Right forelimb (tissue), 1 donor: ENCODE results near the gene MAD1L1.
A peak's percentile ranks its signal among the peaks of the same experiment; 100 is the strongest.

ENCODE experiments used
- DNase-seq: peaks from one replicate; pipeline ENCODE4 v3.0.0-alpha.2; 2018

The MAD1L1 gene

DNA sequence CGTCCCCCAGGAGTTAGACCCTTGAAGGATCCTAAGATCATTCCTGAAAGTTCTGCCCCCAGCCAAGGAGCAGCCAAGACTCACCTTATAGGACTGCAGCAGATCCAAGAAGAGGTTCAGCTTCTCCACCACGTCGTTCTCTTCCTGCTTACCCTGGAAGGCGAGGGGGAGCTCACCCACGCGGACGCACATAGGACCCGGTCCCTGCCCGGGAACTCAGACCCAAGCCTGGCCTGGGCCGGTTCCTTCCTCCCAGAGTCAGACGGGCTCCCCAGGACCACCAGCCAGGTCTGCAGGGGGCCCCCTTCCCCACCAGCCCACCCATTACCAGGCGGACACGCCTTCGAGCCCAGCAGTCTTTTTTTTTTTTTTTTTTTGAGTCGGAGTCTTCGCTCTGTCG, 24.9 kb upstream of the MAD1L1 start:
- DNase-seq: no peak

DNA sequence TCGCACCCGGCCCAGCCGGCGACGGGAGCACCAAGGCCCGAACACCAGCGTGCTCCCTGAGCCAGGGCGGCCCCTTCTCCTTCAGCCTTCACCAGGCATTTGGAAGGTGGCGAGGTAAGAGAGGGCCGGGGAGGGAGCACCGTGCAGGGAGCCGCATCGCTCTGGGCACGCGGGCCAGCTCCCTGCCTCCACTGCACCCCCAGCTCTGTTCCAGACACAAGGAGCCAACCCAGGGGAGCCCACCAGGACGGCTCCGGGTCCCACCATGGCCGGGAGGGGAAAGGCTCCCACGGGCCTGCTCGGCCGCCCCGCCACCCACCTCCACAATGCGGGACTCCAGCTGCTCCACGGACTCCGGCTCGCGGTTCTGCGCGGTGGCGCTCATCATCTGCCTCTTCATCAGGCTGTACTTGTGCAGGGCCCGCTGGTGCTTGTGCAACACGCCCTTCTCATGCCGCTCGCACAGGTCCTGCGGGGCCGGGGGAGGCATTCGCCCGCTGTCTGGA, 24.4 kb upstream of the MAD1L1 start:
- DNase-seq: no peak

DNA sequence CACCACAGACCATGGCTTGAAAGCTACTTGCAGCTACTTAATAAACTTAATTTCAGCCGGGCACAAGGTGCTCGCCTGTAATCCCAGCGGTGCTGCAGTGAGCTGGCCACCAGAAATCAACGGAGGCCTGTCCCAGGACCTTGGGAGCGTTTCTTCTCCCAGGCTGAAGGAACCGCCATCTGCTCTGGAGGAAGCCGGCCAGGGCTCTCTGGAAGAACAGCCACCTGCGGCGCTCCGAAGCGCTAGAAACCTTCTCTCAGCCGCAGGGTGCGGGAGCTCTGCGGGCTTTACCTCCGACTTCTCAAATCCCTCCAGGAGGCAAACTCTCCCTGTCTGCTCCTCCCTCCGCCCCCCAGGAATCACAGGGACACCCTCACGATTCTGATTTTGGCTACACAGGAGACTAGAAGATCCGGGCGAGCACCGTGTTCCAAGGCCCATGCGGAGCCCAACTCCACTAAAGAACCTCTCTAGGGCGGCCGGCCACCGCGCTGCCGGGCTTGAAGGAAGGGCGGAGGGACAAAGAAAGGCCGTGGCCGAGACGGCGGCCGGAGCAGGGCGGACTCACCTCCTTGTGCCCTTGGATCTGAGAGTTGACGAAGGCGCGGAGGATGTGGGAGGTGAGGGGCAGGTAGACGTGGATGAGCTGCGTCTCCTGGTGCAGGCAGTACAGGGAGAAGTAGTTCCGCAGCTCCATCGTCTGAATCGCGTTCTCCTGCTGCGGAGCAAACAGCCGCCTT, 23.7 kb upstream of the MAD1L1 start:
- no peak for DNase-seq

DNA sequence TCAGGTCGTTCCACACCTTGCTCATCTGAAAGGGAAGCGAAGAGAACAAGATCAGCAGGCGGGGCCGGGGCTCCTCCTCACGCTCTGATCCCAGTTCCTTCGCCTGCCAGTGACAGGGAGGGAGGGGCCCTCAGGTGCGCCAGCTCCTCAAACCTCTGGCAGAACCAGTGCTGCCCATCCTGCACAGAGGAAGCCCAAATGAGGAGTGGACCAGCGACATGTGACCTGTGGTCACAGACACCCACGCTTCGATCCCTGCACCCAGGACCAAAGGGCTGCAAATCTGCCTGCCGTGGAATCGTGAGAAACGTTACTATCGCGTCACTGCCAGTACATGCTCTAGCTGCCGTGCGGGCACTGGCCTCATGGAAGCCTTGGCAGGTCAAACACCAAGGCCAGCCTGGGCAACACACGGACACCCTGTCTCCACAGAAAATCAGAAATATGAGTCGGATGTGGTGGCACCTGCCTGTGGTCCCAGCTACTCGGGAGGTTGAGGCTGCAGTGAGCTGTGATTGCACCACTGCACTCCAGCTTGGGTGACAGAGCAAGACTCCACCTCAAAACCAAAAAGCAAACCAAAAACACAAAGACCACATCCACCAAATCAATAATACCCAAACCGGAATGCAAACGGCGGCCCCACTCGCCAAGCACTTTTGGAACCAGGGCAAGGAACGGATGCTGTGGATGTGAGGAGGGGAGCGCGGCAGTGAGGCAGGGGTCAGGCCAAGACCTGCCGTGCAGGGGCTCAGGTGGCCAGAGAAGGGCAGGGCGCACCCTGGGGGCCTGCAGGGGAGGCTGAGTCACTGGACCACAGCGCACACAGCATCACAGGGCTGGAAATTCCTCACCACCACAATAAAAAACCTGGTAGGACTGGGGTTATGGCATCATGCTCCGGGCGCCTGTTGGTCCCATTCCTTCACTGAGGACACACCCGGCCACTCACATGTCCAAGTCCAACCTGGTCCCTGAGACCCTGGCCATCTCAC, 22.7 kb upstream of the MAD1L1 start:
- no peak for DNase-seq

DNA sequence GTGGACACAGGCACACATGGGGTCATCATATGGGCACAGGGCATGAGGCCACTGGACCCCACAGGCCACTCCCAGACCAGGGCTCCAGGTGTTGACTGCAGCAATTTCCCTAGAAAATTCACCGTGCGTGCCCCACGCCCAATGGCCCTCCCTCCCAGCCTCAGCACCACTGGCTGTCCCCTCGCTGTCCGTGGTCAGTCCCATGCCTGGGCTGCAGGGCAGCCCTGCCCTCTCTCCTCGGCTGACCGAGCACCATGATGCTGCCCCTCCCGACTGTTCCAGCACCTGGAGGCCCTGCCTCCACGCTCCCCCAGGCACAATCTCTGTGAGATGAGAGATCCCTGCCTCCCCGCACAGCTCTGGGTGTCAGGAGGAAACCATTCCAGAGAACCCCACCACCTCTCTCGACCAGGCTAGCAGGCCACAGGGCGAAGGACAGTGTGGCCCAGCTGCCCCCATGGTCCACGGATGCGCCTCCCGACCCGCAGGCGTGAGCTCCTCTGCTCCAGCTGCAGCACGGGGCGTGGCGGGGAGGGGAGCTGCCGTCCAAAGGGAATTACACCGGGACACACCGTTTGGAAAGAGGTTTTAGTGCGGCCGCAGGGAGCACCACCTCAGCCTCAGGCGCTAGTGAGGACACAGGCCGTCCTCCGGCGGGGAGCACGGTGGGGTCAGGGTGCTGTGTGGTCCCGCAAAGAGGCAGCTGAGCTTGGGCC, 21.8 kb upstream of the MAD1L1 start:
- DNase-seq: no peak

DNA sequence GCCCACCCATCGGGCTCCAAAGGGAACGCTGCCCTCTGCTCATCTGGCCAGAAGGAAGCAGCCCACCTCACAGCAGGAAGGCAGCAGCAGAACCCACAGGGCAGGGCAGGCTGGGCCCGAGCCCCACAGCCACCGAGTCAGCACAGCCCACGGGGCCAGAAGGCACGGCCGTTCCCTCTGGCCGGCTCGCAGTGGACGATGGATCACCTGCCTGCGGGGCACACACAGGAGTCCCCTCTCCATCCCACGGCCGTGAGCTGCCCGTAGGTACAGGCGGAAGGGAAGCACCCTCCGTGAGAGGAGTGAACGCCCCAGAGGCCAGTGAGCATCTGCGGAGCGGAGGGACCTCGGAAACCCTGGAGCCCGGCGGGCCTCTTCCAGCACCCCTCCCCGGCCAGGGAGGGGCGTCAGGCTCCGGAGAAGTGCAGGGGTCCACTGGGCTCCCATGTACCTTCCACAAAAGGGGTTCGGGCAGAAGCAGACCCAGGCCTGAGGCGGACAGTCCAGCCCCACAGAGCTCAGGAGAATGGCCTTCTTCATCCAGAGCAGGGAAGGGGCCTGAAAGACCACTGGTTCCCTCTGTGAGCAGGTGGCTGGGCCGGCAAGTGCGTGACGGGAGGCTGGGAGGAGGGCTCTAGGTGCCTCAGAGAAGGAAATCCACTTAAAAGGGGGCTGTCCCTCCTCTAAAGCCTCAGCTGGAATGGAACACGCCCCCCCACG, 20.9 kb upstream of the MAD1L1 start:
- DNase-seq: no peak

DNA sequence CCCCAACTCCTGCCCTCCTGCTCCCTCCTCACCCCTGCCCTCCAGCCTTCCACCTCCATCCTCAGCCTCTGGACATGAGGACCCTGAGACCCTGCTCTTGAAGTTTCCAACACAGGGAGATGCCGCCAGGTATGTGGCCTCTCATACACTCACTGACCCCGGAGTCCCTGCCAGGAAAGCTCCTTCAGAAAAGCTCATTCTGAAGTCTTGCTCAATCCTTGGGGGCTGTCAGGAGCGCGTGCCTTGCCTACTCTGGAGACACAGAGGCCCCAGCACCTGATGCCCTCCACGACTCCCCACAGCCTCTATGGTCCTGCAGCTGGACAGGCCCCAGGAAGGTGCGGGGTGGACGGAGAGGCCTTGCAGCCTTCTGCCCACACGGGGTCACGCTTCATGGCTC, 20.3 kb upstream of the MAD1L1 start:
- no peak for DNase-seq

DNA sequence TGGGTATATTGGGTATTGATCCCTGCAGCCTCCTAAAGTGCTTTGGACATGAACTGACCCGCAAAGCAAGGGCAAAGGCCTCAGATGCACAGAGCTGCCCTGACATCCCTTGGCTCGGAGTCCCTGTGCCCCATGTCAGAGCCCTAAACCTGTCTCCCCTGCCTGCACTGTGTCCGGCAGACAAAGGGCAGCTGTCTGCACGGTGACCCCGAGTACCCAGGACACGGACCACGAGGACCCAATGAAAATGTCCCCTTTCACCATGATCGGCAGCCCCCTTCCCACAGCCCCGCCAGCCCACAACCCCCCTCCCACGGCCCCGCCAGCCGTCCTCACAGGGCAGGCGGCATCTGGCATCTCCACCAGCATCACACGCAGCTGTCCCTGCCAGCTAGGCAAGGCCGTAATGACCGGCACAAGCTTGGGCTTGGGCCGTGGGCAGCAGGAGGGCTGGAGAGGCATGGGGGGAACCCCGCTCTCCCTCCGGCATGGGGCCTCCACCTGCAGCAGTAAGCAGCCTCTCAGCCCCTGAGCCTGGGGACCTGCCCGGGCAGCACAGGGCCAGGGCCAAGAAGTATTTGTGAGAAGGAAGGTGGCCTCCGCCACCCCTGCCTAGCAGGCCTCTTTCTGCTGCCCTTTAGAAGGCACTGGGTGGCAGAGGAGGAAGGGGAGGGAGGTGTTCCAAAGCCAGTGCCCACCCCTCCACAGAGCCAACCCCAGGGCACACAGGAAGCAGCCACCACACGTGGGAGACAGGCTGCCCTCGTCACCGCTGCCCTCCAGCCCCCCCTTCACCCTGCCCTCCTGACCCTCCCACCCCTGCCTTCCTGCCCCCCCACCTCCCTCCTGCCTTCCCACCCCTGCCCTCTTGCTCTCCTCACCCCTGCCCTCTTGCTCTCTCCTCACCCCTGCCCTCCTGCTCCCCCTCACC, 19.4 kb upstream of the MAD1L1 start:
- DNase-seq: no peak

DNA sequence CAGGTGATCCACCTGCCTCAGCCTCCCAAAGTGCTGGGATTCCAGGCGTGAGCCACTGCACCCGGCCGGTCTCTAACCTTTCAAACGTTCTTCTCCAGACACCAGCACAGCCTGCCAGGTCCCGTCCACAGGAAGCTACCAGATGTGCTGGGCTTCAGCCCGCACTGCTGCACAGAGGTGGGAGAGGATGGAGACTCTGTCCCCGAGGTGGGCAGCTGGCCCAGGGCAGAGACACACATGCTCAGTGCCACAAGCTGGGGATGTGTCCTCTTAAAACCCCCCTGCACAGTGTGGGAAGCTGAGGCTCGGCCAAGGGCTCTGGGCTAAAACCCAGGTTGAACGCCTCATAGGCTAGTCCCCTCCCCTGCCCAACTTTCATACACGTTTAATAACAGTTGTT, 18.6 kb upstream of the MAD1L1 start:
- DNase-seq: no peak

DNA sequence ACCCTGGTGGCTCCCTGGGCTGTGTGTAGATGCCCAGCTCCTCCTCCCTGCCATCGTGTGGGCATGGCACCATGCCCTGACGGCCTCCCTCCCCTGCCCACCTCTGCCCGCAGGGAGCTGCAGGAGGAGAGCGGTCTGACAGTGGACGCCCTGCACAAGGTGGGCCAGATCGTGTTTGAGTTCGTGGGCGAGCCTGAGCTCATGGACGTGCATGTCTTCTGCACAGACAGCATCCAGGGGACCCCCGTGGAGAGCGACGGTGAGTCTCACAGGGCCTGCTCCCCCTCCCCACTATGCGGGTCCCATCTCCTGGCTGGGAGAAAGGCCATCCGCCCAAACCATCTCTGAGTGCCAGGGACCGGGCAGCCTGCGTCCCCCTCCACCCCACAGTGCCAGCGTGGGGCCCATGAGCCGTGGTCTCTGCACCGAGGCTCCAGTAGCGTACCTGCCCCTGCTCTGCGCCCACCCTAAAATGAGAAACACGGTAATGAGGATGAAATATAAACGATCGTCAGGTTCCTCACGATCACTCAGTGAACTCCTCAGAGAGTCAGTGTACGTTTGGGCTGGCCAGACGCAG, 17.1 kb upstream of the MAD1L1 start:
- DNase-seq: no peak

DNA sequence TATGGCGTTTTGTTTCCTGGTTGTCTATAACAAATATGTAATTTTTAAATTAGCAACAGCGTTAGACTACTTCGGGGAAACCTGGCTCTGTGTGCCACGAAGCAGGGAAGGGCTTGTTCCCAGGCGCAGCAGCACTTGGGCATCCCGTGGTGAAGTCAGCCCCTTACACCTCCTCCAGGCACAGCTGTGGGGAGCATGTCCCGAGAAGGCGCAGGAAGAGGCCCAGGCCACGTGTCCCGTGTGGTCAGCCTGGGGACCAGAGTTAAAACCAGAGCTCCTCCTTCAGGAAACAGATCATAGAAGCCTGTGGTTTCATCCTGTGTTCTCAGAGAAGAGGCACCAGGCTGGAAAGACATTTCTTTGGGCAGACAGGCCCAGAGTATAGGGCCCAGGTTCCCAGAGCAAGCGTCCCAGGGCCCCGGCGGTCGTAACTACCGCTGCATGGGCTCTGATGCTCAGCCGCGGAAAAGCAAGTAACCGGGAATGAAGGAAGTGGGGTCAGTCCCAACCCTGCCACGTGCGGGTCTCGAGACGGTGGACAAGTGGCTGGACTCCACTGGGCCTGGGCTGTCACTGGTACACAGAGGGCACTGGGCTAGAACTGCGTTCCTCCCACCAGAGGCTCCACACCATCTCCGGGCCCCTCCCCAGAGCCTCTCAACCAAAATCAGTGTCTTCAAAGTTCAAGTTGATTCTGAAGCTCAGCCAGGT, 16.4 kb upstream of the MAD1L1 start:
- peak; percentile 86 for DNase-seq

DNA sequence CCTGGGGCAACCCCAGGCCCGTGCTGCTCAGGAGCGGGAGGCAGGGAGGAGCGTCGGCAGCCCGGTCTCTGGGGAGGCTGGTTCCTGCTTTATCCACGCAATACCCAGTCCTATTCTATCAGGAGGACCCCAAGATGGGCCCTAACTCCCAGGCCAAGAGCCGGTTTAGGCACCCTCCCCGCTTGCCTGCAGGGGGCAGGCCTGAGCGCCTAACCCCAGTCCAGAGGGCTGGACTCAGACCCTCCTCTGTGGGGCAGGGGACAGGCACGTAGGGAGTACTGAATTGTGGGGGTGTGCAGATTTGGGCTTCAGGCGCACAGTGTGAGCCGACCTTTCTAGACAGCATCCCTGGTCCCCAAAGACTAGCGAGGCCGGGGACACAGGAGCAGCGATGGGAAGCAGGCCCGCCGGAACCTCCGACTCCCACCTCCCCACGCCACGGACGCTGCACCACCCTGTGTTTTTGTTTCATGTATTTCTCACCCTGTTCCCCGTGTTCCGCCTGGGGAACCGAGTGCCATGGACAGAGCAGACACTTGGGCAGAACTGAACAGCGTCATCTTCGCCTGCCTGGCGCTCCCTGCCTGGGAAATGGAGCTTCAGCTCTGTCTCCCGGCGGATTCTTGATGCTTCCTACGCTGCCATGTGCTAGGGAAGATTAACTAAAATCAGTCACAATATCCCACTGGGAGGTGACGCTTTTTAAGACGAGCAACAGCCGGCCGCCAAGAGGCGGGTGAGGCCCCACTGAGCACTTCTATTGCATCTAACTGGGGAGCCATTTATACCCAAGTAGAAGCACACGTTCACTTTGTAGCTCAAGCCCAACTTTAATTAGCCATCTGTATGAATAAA, 14.6 kb upstream of the MAD1L1 start:
- DNase-seq: no peak

DNA sequence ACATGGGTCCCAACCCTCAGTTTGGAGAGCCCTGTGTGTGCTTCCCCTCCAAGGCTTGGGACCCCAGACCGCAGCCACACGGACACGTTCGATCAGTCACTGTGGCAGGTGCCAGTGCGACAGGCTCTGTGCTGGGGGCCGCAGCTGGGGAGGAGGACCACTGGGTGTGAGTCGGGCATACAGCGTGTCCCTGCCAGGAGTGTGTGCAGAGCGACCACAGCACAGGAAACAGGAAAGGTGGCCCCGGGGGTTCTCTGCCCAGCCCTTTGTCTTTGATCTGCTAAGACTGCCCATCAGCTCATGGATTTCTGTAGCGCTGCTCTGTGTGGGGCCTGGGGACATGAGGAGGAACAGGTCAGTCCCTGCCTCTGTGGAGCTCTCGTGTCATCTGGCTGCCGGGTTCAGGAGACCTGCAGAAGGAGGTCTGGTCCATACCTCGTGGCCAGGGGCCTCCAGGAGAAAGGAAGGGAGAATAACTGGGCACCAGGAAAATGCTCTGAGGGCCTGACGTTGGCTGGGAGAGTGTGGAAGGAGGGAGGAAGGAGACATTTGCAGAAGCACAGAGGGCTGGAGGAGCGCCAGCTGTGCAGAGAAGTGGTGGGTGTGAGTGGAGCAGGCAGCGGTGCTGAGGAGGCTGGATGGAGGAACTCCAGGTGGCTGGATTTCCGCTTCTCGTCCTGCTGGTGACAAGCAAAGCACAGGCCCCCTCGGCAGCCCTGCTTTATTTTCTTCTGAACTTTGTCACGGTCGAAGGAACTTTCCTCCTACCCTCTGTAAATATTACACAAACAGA, 13.3 kb upstream of the MAD1L1 start:
- DNase-seq: peak; percentile 68

DNA sequence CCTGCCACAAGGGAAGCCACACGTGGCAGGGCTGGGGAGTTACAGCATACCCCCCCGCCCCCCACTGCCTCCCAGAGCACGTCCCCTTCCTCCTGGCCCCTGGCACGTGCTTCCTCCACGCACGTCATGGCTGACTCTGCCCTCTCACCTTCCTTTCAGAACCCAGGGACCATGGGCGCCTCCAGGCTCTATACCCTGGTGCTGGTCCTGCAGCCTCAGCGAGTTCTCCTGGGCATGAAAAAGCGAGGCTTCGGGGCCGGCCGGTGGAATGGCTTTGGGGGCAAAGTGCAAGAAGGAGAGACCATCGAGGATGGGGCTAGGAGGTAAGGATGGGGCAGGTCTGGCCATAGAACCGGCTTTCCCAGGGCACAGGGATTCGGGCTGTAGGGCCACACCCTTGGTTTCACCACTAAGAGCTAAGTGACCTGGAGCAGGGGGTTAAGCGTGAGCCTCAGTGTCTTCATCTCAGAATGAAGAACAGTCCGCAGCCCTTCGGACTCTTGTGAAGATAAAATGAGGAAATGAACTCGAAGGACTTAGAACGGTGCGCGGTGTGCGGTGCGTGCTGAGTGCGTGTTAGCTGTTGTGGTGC, 11.8 kb upstream of the MAD1L1 start:
- no peak for DNase-seq

DNA sequence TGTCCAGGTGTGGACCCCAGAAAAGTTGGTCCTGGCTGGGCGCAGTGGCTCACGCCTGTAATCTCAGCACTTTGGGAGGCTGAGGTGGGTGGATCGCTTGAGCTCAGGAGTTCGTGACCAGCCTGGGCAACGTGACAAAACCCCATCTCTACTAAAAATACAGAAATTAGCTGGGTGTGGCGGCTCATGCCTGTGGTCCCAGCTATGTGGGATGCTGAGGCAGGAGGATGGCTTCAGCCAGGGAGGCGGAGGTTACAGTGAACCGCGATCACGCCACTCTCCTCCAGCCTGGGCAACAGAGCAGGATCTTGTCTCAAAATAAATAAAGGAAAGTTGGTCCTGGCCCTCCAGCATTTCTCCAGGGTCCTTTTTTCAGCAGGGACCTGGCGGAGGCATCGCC, 10.7 kb upstream of the MAD1L1 start:
- DNase-seq: no peak

DNA sequence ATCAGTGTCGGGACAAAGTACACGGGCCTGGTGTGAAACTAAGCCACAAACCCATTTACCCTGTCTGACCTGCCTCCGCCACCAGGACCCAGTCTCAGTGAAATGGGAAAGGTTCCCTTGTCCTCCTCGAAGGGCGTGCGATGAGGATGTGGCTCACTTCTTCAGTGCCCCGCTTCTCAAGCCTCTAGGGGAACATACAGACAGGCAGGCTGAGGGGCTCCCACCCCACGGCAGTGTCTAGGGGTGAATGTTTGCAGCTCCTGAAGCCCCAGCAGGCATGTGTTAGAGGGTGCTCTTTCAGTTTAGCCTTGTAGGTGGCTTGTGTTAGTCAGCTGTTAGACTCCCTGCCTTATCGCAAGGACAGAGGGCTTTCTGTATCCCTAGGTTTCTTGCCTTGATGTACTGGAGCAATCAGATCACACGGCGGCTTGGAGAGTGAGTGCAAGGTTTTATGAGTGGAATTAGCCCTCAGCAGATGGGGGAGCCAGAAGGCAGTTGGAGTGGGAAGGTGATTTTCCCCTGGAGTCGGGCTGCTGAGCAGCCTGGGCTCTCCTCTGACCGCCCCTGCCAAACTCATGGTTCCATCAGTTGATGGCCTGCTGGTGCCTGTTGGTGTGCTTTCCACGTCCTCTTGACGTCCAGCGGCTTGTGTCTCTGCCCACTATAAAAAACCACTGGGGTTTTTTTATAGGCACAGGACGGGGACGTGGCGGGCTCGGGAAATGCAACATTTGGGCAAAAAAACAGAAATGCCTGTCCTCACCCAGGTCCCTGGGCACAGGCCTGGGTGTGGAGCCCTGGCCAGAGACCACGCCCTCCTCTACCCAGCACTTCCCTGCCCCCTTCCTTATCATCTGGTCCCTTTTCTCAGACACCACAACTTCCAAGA, 10.0 kb upstream of the MAD1L1 start:
- no peak for DNase-seq
